Activated naive CD8-positive, alpha-beta T cell (primary cell): ENCODE measurements around the gene ZBTB8B.
"Not testable (repeated sequence)": the region's sequence is repeated elsewhere in the genome, so short reads cannot be mapped to it uniquely, and the experiment has no call there.

Experiments used
- H3K27ac Mint-ChIP-seq: one replicate; pipeline ENCODE4 v1.8.0; 2021; ENCODE audit warnings: mixed read lengths
- H3K27me3 Mint-ChIP-seq: one replicate; pipeline ENCODE4 v1.8.0; 2021; ENCODE audit warnings: mixed read lengths
- H3K36me3 Mint-ChIP-seq: one replicate; pipeline ENCODE4 v1.8.0; 2021; ENCODE audit warnings: mixed read lengths
- H3K4me1 Mint-ChIP-seq: one replicate; pipeline ENCODE4 v1.8.0; 2021; ENCODE audit warnings: low read depth, mixed read lengths
- H3K4me3 Mint-ChIP-seq: one replicate; pipeline ENCODE4 v1.8.0; 2021; ENCODE audit warnings: mild to moderate bottlenecking, mixed read lengths
- H3K9me3 Mint-ChIP-seq: one replicate; pipeline ENCODE4 v1.8.0; 2021; ENCODE audit warnings: low read depth, mixed read lengths

ZBTB8B gene

GRCh38 chr1:32464716-32465577 lies at the start of gene ZBTB8B:
ZBTB8B (plus strand) TSS chr1:32465072; CDS start chr1:32470625, 5,553 bp downstream.
- no peak within 1 kb of the TSS for H3K27ac Mint-ChIP-seq
- H3K4me1 Mint-ChIP-seq: peaks cover 13% of the 10 kb centered on the region
- H3K27me3 Mint-ChIP-seq: peaks cover 39% of the 10 kb centered on the region
- H3K4me3 Mint-ChIP-seq: peak within 1 kb of the TSS; percentile 84
- H3K36me3 Mint-ChIP-seq: no peaks in the 10 kb centered on the region
- no peaks in the 10 kb centered on the region for H3K9me3 Mint-ChIP-seq

- no peak overlapping the region for H3K4me3 Mint-ChIP-seq
- no peaks in the 10 kb centered on the region for H3K9me3 Mint-ChIP-seq
- H3K27me3 Mint-ChIP-seq: peaks cover 14% of the 10 kb centered on the region
- no peaks in the 10 kb centered on the region for H3K36me3 Mint-ChIP-seq
- H3K27ac Mint-ChIP-seq: no peak overlapping the region
- peaks cover 4% of the 10 kb centered on the region for H3K4me1 Mint-ChIP-seq
These were observed 43.1 kb upstream of the ZBTB8B start for GRCh38 chr1:32421775-32422174.

GRCh38 chr1:32426489-32427255 lies 38.2 kb upstream of the ZBTB8B start:
- Mint-ChIP-seq H3K4me3 (no peak overlapping the region), H3K27me3 (peaks cover 26% of the 10 kb centered on the region), H3K9me3 (no peaks in the 10 kb centered on the region), H3K36me3 (no peaks in the 10 kb centered on the region), H3K27ac (no peak overlapping the region), H3K4me1 (peaks cover 4% of the 10 kb centered on the region)

GRCh38 chr1:32427264-32427963 lies 37.5 kb upstream of the ZBTB8B start:
- Mint-ChIP-seq H3K27ac (no peak overlapping the region), H3K27me3 (peaks cover 30% of the 10 kb centered on the region), H3K36me3 (no peaks in the 10 kb centered on the region), H3K4me3 (no peak overlapping the region), H3K9me3 (no peaks in the 10 kb centered on the region), H3K4me1 (peaks cover 4% of the 10 kb centered on the region)

GRCh38 chr1:32431736-32432400 lies 33.0 kb upstream of the ZBTB8B start:
- no peak overlapping the region for H3K27ac Mint-ChIP-seq
- peaks cover 23% of the 10 kb centered on the region for H3K27me3 Mint-ChIP-seq
- no peaks in the 10 kb centered on the region for H3K9me3 Mint-ChIP-seq

DNA sequence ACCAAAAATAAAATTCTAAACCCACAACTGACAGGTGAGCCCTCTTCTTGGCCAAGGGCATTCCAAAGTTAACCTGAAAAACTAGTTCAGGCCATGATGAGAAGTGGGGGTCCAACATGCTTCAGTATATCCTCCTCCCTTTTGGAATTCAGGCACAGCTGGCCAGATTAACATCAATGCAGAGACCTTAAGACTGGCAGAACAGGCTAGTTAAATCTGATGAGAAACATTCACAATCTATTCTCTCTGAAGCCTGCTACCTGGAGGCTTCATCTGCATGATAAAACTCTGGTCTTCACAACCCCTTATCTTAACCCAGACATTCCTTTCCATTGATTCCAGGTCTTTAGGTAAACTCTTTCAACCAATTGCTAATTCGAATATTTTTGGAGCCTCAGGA lies 26.7 kb upstream of the ZBTB8B start:
- H3K9me3 Mint-ChIP-seq: peaks cover 6% of the 10 kb centered on the region

More at GRCh38 chr1:32431736-32432400, 33.0 kb upstream of the ZBTB8B start:
- Mint-ChIP-seq H3K4me3 (no peak overlapping the region), H3K4me1 (no peaks in the 10 kb centered on the region), H3K36me3 (no peaks in the 10 kb centered on the region)

GRCh38 chr1:32438777-32439176 lies 26.1 kb upstream of the ZBTB8B start:
- H3K36me3 Mint-ChIP-seq, H3K9me3 Mint-ChIP-seq, H3K4me3 Mint-ChIP-seq, H3K4me1 Mint-ChIP-seq, H3K27ac Mint-ChIP-seq: not testable (repeated sequence)
- H3K27me3 Mint-ChIP-seq: peaks cover 13% of the 10 kb centered on the region

More for the DNA sequence above, 26.7 kb upstream of the ZBTB8B start:
- peaks cover 2% of the 10 kb centered on the region for H3K36me3 Mint-ChIP-seq
- H3K4me1 Mint-ChIP-seq: no peaks in the 10 kb centered on the region
- no peak overlapping the region for H3K27ac Mint-ChIP-seq
- H3K27me3 Mint-ChIP-seq: peaks cover 15% of the 10 kb centered on the region
- H3K4me3 Mint-ChIP-seq: no peak overlapping the region

GRCh38 chr1:32441467-32441866 lies 23.4 kb upstream of the ZBTB8B start:
- H3K4me1 Mint-ChIP-seq, H3K4me3 Mint-ChIP-seq, H3K27ac Mint-ChIP-seq, H3K36me3 Mint-ChIP-seq, H3K9me3 Mint-ChIP-seq: not testable (repeated sequence)
- H3K27me3 Mint-ChIP-seq: peaks cover 15% of the 10 kb centered on the region

GRCh38 chr1:32447469-32448185 lies 17.2 kb upstream of the ZBTB8B start:
- Mint-ChIP-seq H3K27me3 (peaks cover 17% of the 10 kb centered on the region), H3K9me3 (no peaks in the 10 kb centered on the region), H3K4me1 (no peaks in the 10 kb centered on the region), H3K27ac (no peak overlapping the region), H3K36me3 (peaks cover 6% of the 10 kb centered on the region), H3K4me3 (no peak overlapping the region)

- H3K4me1 Mint-ChIP-seq, H3K4me3 Mint-ChIP-seq, H3K9me3 Mint-ChIP-seq, H3K27ac Mint-ChIP-seq, H3K36me3 Mint-ChIP-seq: not testable (repeated sequence)
- peaks cover 17% of the 10 kb centered on the region for H3K27me3 Mint-ChIP-seq
These were observed 16.6 kb upstream of the ZBTB8B start for GRCh38 chr1:32448186-32448772.

DNA sequence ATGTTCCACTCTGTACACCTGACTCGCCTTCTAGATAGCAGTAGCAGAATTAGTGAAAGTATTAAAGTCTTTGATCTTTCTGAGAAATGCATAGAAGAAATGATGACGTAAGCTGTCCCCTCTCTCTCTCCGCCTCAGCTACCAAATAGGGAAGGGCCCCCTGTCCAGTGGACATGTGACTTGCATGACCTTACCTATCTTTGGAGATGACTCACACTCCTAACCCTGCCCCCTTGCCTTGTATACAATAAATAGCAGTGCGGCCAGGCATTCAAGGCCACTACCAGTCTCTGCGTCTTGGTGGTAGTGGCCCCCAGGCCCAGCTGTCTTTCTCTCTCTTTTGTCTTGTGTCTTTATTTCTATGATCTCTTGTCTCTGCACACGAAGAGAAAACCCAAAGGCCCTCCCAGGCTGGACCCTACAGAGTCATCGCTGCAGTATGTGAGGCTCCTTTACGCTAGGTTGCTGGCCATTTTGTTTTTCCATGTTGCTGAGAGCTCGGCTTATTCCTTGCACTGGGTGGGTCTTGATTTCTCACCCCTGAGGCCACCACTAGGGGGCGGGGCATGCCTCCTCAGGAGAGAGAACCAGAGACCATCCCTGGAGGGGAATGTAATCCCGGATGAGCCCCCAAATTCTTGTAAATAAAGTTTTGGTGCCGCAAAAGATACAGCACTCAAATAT lies 16.0 kb upstream of the ZBTB8B start:
- H3K4me3 Mint-ChIP-seq: no peak overlapping the region
- no peaks in the 10 kb centered on the region for H3K9me3 Mint-ChIP-seq
- H3K27me3 Mint-ChIP-seq: peaks cover 15% of the 10 kb centered on the region
- H3K36me3 Mint-ChIP-seq: peaks cover 6% of the 10 kb centered on the region
- H3K4me1 Mint-ChIP-seq: no peaks in the 10 kb centered on the region
- no peak overlapping the region for H3K27ac Mint-ChIP-seq

GRCh38 chr1:32449457-32449831 lies 15.4 kb upstream of the ZBTB8B start:
- H3K4me3 Mint-ChIP-seq, H3K27ac Mint-ChIP-seq, H3K9me3 Mint-ChIP-seq, H3K36me3 Mint-ChIP-seq, H3K4me1 Mint-ChIP-seq: not testable (repeated sequence)
- H3K27me3 Mint-ChIP-seq: peaks cover 17% of the 10 kb centered on the region

DNA sequence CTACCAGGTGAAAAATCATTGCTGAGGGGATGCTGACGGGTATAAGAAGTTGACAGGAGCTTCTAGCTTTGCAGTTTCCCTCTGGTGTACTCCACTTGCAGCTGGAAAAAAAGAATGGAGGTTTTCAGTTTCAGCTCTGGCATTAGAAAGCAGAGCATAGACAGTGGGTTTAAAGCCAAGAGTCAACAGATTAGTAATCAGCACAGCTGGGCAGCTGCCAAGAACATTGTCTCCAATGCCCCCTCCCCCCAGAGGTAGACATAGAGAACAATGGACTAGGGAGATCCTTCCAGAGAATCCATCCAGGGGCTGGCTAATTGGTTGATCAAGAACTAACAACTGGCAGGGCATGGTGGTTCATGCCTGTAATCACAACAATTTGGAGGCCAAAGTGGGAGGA lies 10.1 kb upstream of the ZBTB8B start:
- H3K27ac Mint-ChIP-seq: no peak overlapping the region
- H3K4me1 Mint-ChIP-seq: no peaks in the 10 kb centered on the region
- no peak overlapping the region for H3K4me3 Mint-ChIP-seq
- peaks cover 10% of the 10 kb centered on the region for H3K36me3 Mint-ChIP-seq
- peaks cover 17% of the 10 kb centered on the region for H3K9me3 Mint-ChIP-seq
- H3K27me3 Mint-ChIP-seq: peaks cover 8% of the 10 kb centered on the region
